T-helper 1 cell treated with Interleukin-12 subunit alpha and Interleukin-12 subunit beta and Interleukin-4 antibody, amounts not matched to agents 30 μg/mL and 1 μg/mL, for 36 hours (primary cell): ENCODE measurements around the gene PRR20G.

ENCODE experiments used
- H3K27ac Mint-ChIP-seq: one replicate; pipeline ENCODE4 v1.8.0; 2021; ENCODE audit warnings: mild to moderate bottlenecking, mixed read lengths
- H3K27me3 Mint-ChIP-seq: one replicate; pipeline ENCODE4 v1.8.0; 2021; ENCODE audit warnings: low read depth, mixed read lengths
- H3K36me3 Mint-ChIP-seq: one replicate; pipeline ENCODE4 v1.8.0; 2021; ENCODE audit warnings: low read depth, mixed read lengths
- H3K4me1 Mint-ChIP-seq: one replicate; pipeline ENCODE4 v1.8.0; 2021; ENCODE audit warnings: low read depth, mixed read lengths
- H3K4me3 Mint-ChIP-seq: one replicate; pipeline ENCODE4 v1.8.0; 2021; ENCODE audit warnings: mild to moderate bottlenecking, moderate library complexity, mixed read lengths
- H3K9me3 Mint-ChIP-seq: one replicate; pipeline ENCODE4 v1.8.0; 2021; ENCODE audit warnings: mixed read lengths

The PRR20G gene

GRCh38 chr3:127288921-127289705, 1.3 kb upstream of the PRR20G start:
- no peak overlapping the region for H3K27ac Mint-ChIP-seq
- no peaks in the 10 kb centered on the region for H3K4me1 Mint-ChIP-seq
- H3K4me3 Mint-ChIP-seq = no peak overlapping the region
- H3K36me3 Mint-ChIP-seq = no peaks in the 10 kb centered on the region
- H3K9me3 Mint-ChIP-seq = no peaks in the 10 kb centered on the region
- H3K27me3 Mint-ChIP-seq = peaks cover 5% of the 10 kb centered on the region

GRCh38 chr3:127288343-127288742, 497 bp upstream of the PRR20G start:
- H3K4me1 Mint-ChIP-seq = no peaks in the 10 kb centered on the region

GRCh38 chr3:127286571-127287140, 1.2 kb downstream of the PRR20G start:
- Mint-ChIP-seq H3K4me3 (no peak overlapping the region), H3K9me3 (no peaks in the 10 kb centered on the region), H3K4me1 (no peaks in the 10 kb centered on the region), H3K27me3 (peaks cover 5% of the 10 kb centered on the region), H3K36me3 (no peaks in the 10 kb centered on the region), H3K27ac (no peak overlapping the region)

More at GRCh38 chr3:127288343-127288742, 497 bp upstream of the PRR20G start:
- no peak overlapping the region for H3K4me3 Mint-ChIP-seq
- no peaks in the 10 kb centered on the region for H3K36me3 Mint-ChIP-seq
- H3K27ac Mint-ChIP-seq = no peak overlapping the region
- H3K9me3 Mint-ChIP-seq = no peaks in the 10 kb centered on the region
- peaks cover 5% of the 10 kb centered on the region for H3K27me3 Mint-ChIP-seq

GRCh38 chr3:127284258-127284657, 3.6 kb downstream of the PRR20G start:
- Mint-ChIP-seq H3K9me3 (no peaks in the 10 kb centered on the region), H3K4me1 (no peaks in the 10 kb centered on the region), H3K27ac (no peak overlapping the region), H3K4me3 (no peak overlapping the region), H3K27me3 (peaks cover 5% of the 10 kb centered on the region), H3K36me3 (no peaks in the 10 kb centered on the region)

GRCh38 chr3:127277561-127277960, 10.3 kb downstream of the PRR20G start:
- peaks cover 5% of the 10 kb centered on the region for H3K9me3 Mint-ChIP-seq
- no peaks in the 10 kb centered on the region for H3K27me3 Mint-ChIP-seq
- H3K27ac Mint-ChIP-seq = no peak overlapping the region
- no peaks in the 10 kb centered on the region for H3K4me1 Mint-ChIP-seq
- no peak overlapping the region for H3K4me3 Mint-ChIP-seq
- H3K36me3 Mint-ChIP-seq = no peaks in the 10 kb centered on the region

GRCh38 chr3:127276995-127277394, 10.9 kb downstream of the PRR20G start:
- H3K27ac Mint-ChIP-seq = no peak overlapping the region
- H3K9me3 Mint-ChIP-seq = peaks cover 5% of the 10 kb centered on the region
- H3K27me3 Mint-ChIP-seq = no peaks in the 10 kb centered on the region
- no peaks in the 10 kb centered on the region for H3K4me1 Mint-ChIP-seq
- H3K36me3 Mint-ChIP-seq = no peaks in the 10 kb centered on the region
- H3K4me3 Mint-ChIP-seq = no peak overlapping the region

- Mint-ChIP-seq H3K27me3 (no peaks in the 10 kb centered on the region), H3K36me3 (no peaks in the 10 kb centered on the region)
Observed at GRCh38 chr3:127276396-127276795, 11.4 kb downstream of the PRR20G start.

GRCh38 chr3:127275287-127275781, 12.5 kb downstream of the PRR20G start:
- Mint-ChIP-seq H3K4me1 (no peaks in the 10 kb centered on the region), H3K4me3 (no peak overlapping the region), H3K9me3 (peaks cover 5% of the 10 kb centered on the region), H3K36me3 (no peaks in the 10 kb centered on the region), H3K27ac (no peak overlapping the region), H3K27me3 (no peaks in the 10 kb centered on the region)

More at GRCh38 chr3:127276396-127276795, 11.4 kb downstream of the PRR20G start:
- H3K27ac Mint-ChIP-seq = no peak overlapping the region
- no peaks in the 10 kb centered on the region for H3K4me1 Mint-ChIP-seq
- H3K9me3 Mint-ChIP-seq = peaks cover 5% of the 10 kb centered on the region
- no peak overlapping the region for H3K4me3 Mint-ChIP-seq

- H3K9me3 Mint-ChIP-seq = peaks cover 11% of the 10 kb centered on the region
- no peaks in the 10 kb centered on the region for H3K36me3 Mint-ChIP-seq
- H3K4me3 Mint-ChIP-seq = no peak overlapping the region
- no peaks in the 10 kb centered on the region for H3K4me1 Mint-ChIP-seq
- H3K27ac Mint-ChIP-seq = no peak overlapping the region
- no peaks in the 10 kb centered on the region for H3K27me3 Mint-ChIP-seq
Observed at GRCh38 chr3:127274200-127274760, 13.6 kb downstream of the PRR20G start.

GRCh38 chr3:127273206-127273605, 14.6 kb downstream of the PRR20G start:
- no peak overlapping the region for H3K4me3 Mint-ChIP-seq
- no peaks in the 10 kb centered on the region for H3K36me3 Mint-ChIP-seq
- H3K27ac Mint-ChIP-seq = no peak overlapping the region
- H3K9me3 Mint-ChIP-seq = peaks cover 17% of the 10 kb centered on the region
- H3K27me3 Mint-ChIP-seq = no peaks in the 10 kb centered on the region
- no peaks in the 10 kb centered on the region for H3K4me1 Mint-ChIP-seq

- H3K4me3 Mint-ChIP-seq = no peak overlapping the region
- H3K27ac Mint-ChIP-seq = no peak overlapping the region
- H3K4me1 Mint-ChIP-seq = no peaks in the 10 kb centered on the region
- no peaks in the 10 kb centered on the region for H3K36me3 Mint-ChIP-seq
- peaks cover 14% of the 10 kb centered on the region for H3K9me3 Mint-ChIP-seq
- H3K27me3 Mint-ChIP-seq = no peaks in the 10 kb centered on the region
Observed at GRCh38 chr3:127266186-127266585, 21.7 kb downstream of the PRR20G start.

- Mint-ChIP-seq H3K27ac (no peak overlapping the region), H3K9me3 (peaks cover 14% of the 10 kb centered on the region), H3K27me3 (no peaks in the 10 kb centered on the region), H3K4me1 (no peaks in the 10 kb centered on the region), H3K4me3 (no peak overlapping the region), H3K36me3 (no peaks in the 10 kb centered on the region)
Observed at GRCh38 chr3:127265581-127265981, 22.3 kb downstream of the PRR20G start.

GRCh38 chr3:127264794-127265514, 22.9 kb downstream of the PRR20G start:
- H3K4me3 Mint-ChIP-seq = no peak overlapping the region
- no peaks in the 10 kb centered on the region for H3K36me3 Mint-ChIP-seq
- no peaks in the 10 kb centered on the region for H3K4me1 Mint-ChIP-seq
- H3K27me3 Mint-ChIP-seq = no peaks in the 10 kb centered on the region
- no peak overlapping the region for H3K27ac Mint-ChIP-seq
- H3K9me3 Mint-ChIP-seq = peaks cover 14% of the 10 kb centered on the region

GRCh38 chr3:127264292-127264691, 23.6 kb downstream of the PRR20G start:
- Mint-ChIP-seq H3K9me3 (peaks cover 8% of the 10 kb centered on the region), H3K4me1 (no peaks in the 10 kb centered on the region), H3K27ac (no peak overlapping the region), H3K4me3 (no peak overlapping the region), H3K27me3 (no peaks in the 10 kb centered on the region), H3K36me3 (no peaks in the 10 kb centered on the region)
